HepG2 (cell line): ENCODE measurements around the gene DNAJC7. TPM values are rescaled to one million over a fixed set of nuclear protein-coding genes. Genes with fewer than 3 reads are reported as not detected.

Source experiments
- CTCF ChIP-seq: sonication (generic); formaldehyde crosslinking; IDR thresholded peaks from 2 replicates; pipeline ENCODE4 v1.5.0; 2020; ENCODE audit warnings: mild to moderate bottlenecking, missing genetic modification reagents, moderate library complexity
- E2F1 ChIP-seq: sonication (generic); formaldehyde crosslinking; IDR thresholded peaks from 2 replicates; pipeline ENCODE4 v1.5.0; 2020; ENCODE audit warnings: missing genetic modification reagents
- EHMT2 ChIP-seq: fragments of 200-600 bp; sonication (generic); IDR thresholded peaks from 2 replicates; pipeline ENCODE4 v1.7.0; 2017; ENCODE audit warnings: antibody characterized with exemption, low read depth, low read length, borderline replicate concordance
- ELF3 ChIP-seq: IDR thresholded peaks from 2 replicates; pipeline ENCODE4 v1.6.1; 2016; ENCODE audit warnings: missing genetic modification reagents, missing compliant biosample characterization
- ESRRA ChIP-seq: sonication (generic); formaldehyde crosslinking; IDR thresholded peaks from 2 replicates; pipeline ENCODE4 v1.5.1; 2020; ENCODE audit warnings: mild to moderate bottlenecking, low read depth, missing genetic modification reagents
- JDP2 ChIP-seq: sonication (generic); formaldehyde crosslinking; IDR thresholded peaks from 2 replicates; pipeline ENCODE4 v1.8.1; 2022; ENCODE audit warnings: missing genetic modification reagents, borderline replicate concordance
- LBX2 ChIP-seq: sonication (generic); formaldehyde crosslinking; IDR thresholded peaks from 2 replicates; pipeline ENCODE4 v1.5.0; 2020; ENCODE audit warnings: missing genetic modification reagents, mild to moderate bottlenecking, borderline replicate concordance
- MEF2D ChIP-seq: sonication (generic); formaldehyde crosslinking; IDR thresholded peaks from 2 replicates; pipeline ENCODE4 v1.5.1; 2020; ENCODE audit warnings: mild to moderate bottlenecking, missing genetic modification reagents
- MEIS2 ChIP-seq: sonication (generic); formaldehyde crosslinking; IDR thresholded peaks from 2 replicates; pipeline ENCODE4 v1.9.0; 2021; ENCODE audit warnings: mild to moderate bottlenecking, missing genetic modification reagents
- MTERF4 ChIP-seq: sonication (generic); formaldehyde crosslinking; IDR thresholded peaks from 2 replicates; pipeline ENCODE4 v1.8.0; 2023; ENCODE audit warnings: mild to moderate bottlenecking, missing genetic modification reagents
- SMYD3 ChIP-seq: sonication (generic); formaldehyde crosslinking; IDR thresholded peaks from 2 replicates; pipeline ENCODE4 v1.8.1; 2023; ENCODE audit warnings: mild to moderate bottlenecking, missing genetic modification reagents
- SP5 ChIP-seq: IDR thresholded peaks from 2 replicates; pipeline ENCODE4 v1.6.1; 2016; ENCODE audit warnings: low read depth, borderline replicate concordance
- SPEN ChIP-seq: sonication (generic); formaldehyde crosslinking; IDR thresholded peaks from 2 replicates; pipeline ENCODE4 v1.5.1; 2020; ENCODE audit warnings: low read depth, mild to moderate bottlenecking, missing genetic modification reagents
- ZBTB37 ChIP-seq: sonication (generic); formaldehyde crosslinking; IDR thresholded peaks from 2 replicates; pipeline ENCODE4 v1.4.0; 2020; ENCODE audit warnings: mild to moderate bottlenecking, missing genetic modification reagents
- ZBTB7B ChIP-seq: sonication (generic); formaldehyde crosslinking; IDR thresholded peaks from 2 replicates; pipeline ENCODE4 v1.4.0; 2020; ENCODE audit warnings: missing genetic modification reagents
- ZEB1 ChIP-seq: IDR thresholded peaks from 2 replicates; pipeline ENCODE4 v1.6.1; 2012; ENCODE audit warnings: mild to moderate bottlenecking, low read depth, inconsistent platforms; ENCODE audit not compliant: insufficient replicate concordance
- ZFP91 ChIP-seq: sonication (generic); formaldehyde crosslinking; IDR thresholded peaks from 2 replicates; pipeline ENCODE4 v1.9.0; 2022; ENCODE audit warnings: missing genetic modification reagents, mild to moderate bottlenecking, borderline replicate concordance
- ZNF317 ChIP-seq: sonication (generic); formaldehyde crosslinking; IDR thresholded peaks from 2 replicates; pipeline ENCODE4 v1.5.0; 2020; ENCODE audit warnings: mild to moderate bottlenecking, missing genetic modification reagents
- ZNF451 ChIP-seq: sonication (generic); formaldehyde crosslinking; IDR thresholded peaks from 2 replicates; pipeline ENCODE4 v1.5.0; 2020; ENCODE audit warnings: mild to moderate bottlenecking, missing genetic modification reagents
- ZNF572 ChIP-seq: sonication (generic); formaldehyde crosslinking; IDR thresholded peaks from 2 replicates; pipeline ENCODE4 v1.5.1; 2020; ENCODE audit warnings: mild to moderate bottlenecking, missing genetic modification reagents
- ZNF605 ChIP-seq: sonication (generic); formaldehyde crosslinking; IDR thresholded peaks from 2 replicates; pipeline ENCODE4 v1.8.0; 2022; ENCODE audit warnings: mild to moderate bottlenecking, missing genetic modification reagents
- ZNF75D ChIP-seq: sonication (generic); formaldehyde crosslinking; IDR thresholded peaks from 2 replicates; pipeline ENCODE4 v1.8.1; 2023; ENCODE audit warnings: missing genetic modification reagents, mild to moderate bottlenecking, borderline replicate concordance
- polyA plus RNA-seq, 8 experiments: library from polyadenylated mRNA; depleted of rRNA in 3 of 8; stranded (reverse) in 7 of 8; unstranded in 1 of 8; fragments of >200 nt; fragmentation: Illumina TruSeq in 4 of 8; extraction: Trizol in 4 of 8; gene quantifications; 2 replicates each; pipeline versions ENCODE4 v1.2.1 to v1.2.3, GENCODE V29; 2011 to 2016; ENCODE audit warnings: low read depth in 4 of 8, missing spikeins in 1 of 8, mixed read lengths in 1 of 8; ENCODE audit not compliant: insufficient read depth in 1 of 8
- total RNA-seq, 5 experiments: library from RNA; depleted of rRNA; stranded (reverse); fragments of >200 nt; fragmentation: Illumina TruSeq; extraction: Trizol; gene quantifications; 2 replicates each; pipeline ENCODE4 v1.2.3, GENCODE V29; 2016; ENCODE audit warnings: low read depth in 1 of 5

Gene DNAJC7
- total and polyA plus RNA-seq, 2 of the 13 experiments (the other 11 are each of a cell fraction or from before 2014, with no cell fraction given): 47.7 to 132 TPM

- TF ChIP-seq SP5 (peak; percentile 64; the same call in 1 of the 2 replicates), ZNF605 (peak; percentile 96), ZNF572 (CRISPR knock-in tag) (peak; percentile 48; the same call in 1 of the 2 replicates), ZBTB7B (CRISPR knock-in tag) (no peak), ELF3 (0 out of 2 replicates have a peak, but pooled peaks have one; percentile 15), ESRRA (CRISPR knock-in tag) (no peak), ZFP91 (CRISPR knock-in tag) (no peak; the same call in 1 of the 2 replicates), ZNF75D (no peak), LBX2 (0 out of 2 replicates have a peak, but pooled peaks have one; percentile 17), MEIS2 (CRISPR knock-in tag) (0 out of 2 replicates have a peak, but pooled peaks have one; percentile 35), ZEB1 (peak; percentile 64), MEF2D (no peak; the same call in 1 of the 2 replicates), ZNF451 (CRISPR knock-in tag) (no peak), SMYD3 (CRISPR knock-in tag) (no peak), ZBTB37 (no peak), MTERF4 (CRISPR knock-in tag) (no peak), JDP2 (CRISPR knock-in tag) (no peak), ZNF317 (CRISPR knock-in tag) (peak; percentile 69; the same call in 1 of the 2 replicates), EHMT2 (no peak), CTCF (peak; percentile 58), E2F1 (CRISPR knock-in tag) (no peak), SPEN (CRISPR knock-in tag) (no peak)
These were observed 51.4 kb downstream of the DNAJC7 start (continued) for GRCh38 chr17:41965694-41966462.
